GM23338 (cell line): Measurements from ENCODE around the gene ITGB2. TPM values are rescaled to one million over a fixed set of nuclear protein-coding genes. Genes with fewer than 3 reads are reported as not detected.
"Not testable (repeated sequence)": the region's sequence is repeated elsewhere in the genome, so short reads cannot be mapped to it uniquely, and the experiment has no call there.

Experiments used
- ATAC-seq: fragments of 200-7000 bp; cut with Tn5 transposase; 3 replicates; pipeline ENCODE4 v1.9.1; 2020
- DNase-seq: peaks from one replicate; pipeline ENCODE4 v3.0.0-alpha.2; 2015; ENCODE audit warnings: low spot score
- H2AFZ ChIP-seq: fragments of 200-600 bp; sonication (generic); 2 replicates; pipeline ENCODE4 v1.8.0; 2016; ENCODE audit warnings: antibody characterized with exemption, mild to moderate bottlenecking, moderate library complexity
- H3F3A ChIP-seq: fragments of 200-600 bp; sonication (generic); replicated peaks from 2 replicates; pipeline ENCODE4 v1.8.0; 2017; ENCODE audit warnings: antibody characterized with exemption, mixed run types, low read depth
- H3K27ac ChIP-seq: fragments of 200-600 bp; sonication (generic); 2 replicates; pipeline ENCODE4 v1.6.1; 2016; ENCODE audit warnings: low read depth
- H3K27me3 ChIP-seq: fragments of 200-600 bp; sonication (generic); 2 replicates; pipeline ENCODE4 v1.8.0; 2016; ENCODE audit warnings: mild to moderate bottlenecking, mixed run types, moderate library complexity; ENCODE audit not compliant: insufficient read depth
- H3K36me3 ChIP-seq: fragments of 200-600 bp; sonication (generic); 2 replicates; pipeline ENCODE4 v1.8.0; 2016; ENCODE audit warnings: mild to moderate bottlenecking; ENCODE audit not compliant: insufficient read depth
- H3K4me1 ChIP-seq: fragments of 200-600 bp; sonication (generic); 2 replicates; pipeline ENCODE4 v1.8.0; 2016; ENCODE audit warnings: mild to moderate bottlenecking, moderate library complexity; ENCODE audit not compliant: insufficient read depth
- H3K4me2 ChIP-seq: fragments of 200-600 bp; sonication (generic); 2 replicates; pipeline ENCODE4 v1.7.1; 2017; ENCODE audit warnings: mixed run types
- H3K4me3 ChIP-seq: fragments of 200-600 bp; sonication (generic); 2 replicates; pipeline ENCODE4 v1.6.1; 2016; ENCODE audit warnings: mixed run types
- H3K79me2 ChIP-seq: fragments of 200-600 bp; sonication (generic); replicated peaks from 2 replicates; pipeline ENCODE4 v1.8.0; 2017; ENCODE audit warnings: mild to moderate bottlenecking; ENCODE audit not compliant: insufficient read depth
- H3K9me2 ChIP-seq: fragments of 200-600 bp; sonication (generic); 2 replicates; pipeline ENCODE4 v1.8.0; 2017; ENCODE audit not compliant: insufficient read depth
- H4K20me1 ChIP-seq: fragments of 200-600 bp; sonication (generic); replicated peaks from 2 replicates; pipeline ENCODE4 v1.8.0; 2017; ENCODE audit warnings: mild to moderate bottlenecking; ENCODE audit not compliant: insufficient read depth
- H3K27ac Mint-ChIP-seq: 2 replicates; pipeline ENCODE4 v1.8.0; 2020; ENCODE audit warnings: inconsistent platforms, mild to moderate bottlenecking, moderate library complexity, mixed read lengths
- H3K27me3 Mint-ChIP-seq: 3 replicates; pipeline ENCODE4 v1.8.0; 2022; ENCODE audit warnings: low read depth, mild to moderate bottlenecking, moderate library complexity, mixed read lengths, inconsistent platforms; ENCODE audit not compliant: insufficient read depth, poor library complexity
- H3K36me3 Mint-ChIP-seq: 3 replicates; pipeline ENCODE4 v1.8.0; 2021; ENCODE audit warnings: low read depth, mild to moderate bottlenecking, inconsistent platforms, moderate library complexity, mixed read lengths
- H3K4me1 Mint-ChIP-seq: 3 replicates; pipeline ENCODE4 v1.8.0; 2020; ENCODE audit warnings: mild to moderate bottlenecking, inconsistent platforms, mixed read lengths
- H3K4me3 Mint-ChIP-seq: 3 replicates; pipeline ENCODE4 v1.8.0; 2021; ENCODE audit warnings: moderate library complexity, mild to moderate bottlenecking, inconsistent platforms, mixed read lengths
- H3K9me3 Mint-ChIP-seq: 3 replicates; pipeline ENCODE4 v1.8.0; 2020; ENCODE audit warnings: moderate library complexity, mild to moderate bottlenecking, inconsistent platforms, mixed read lengths
- JUNB ChIP-seq: IDR thresholded peaks from one replicate; pipeline ENCODE4 v1.6.1; 2016; ENCODE audit warnings: antibody characterized with exemption; ENCODE audit not compliant: unreplicated experiment
- NANOG ChIP-seq: IDR thresholded peaks from 2 replicates; pipeline ENCODE4 v1.6.1; 2016; ENCODE audit warnings: antibody characterized with exemption, borderline replicate concordance
- POLR2AphosphoS5 ChIP-seq: IDR thresholded peaks from 2 replicates; pipeline ENCODE4 v1.6.1; 2016; ENCODE audit warnings: antibody characterized with exemption, low read depth
- ZNF331 ChIP-seq: fragments of 250-450 bp; sonication (Bioruptor Pico); IDR thresholded peaks from 2 replicates; pipeline ENCODE4 v1.5.0; 2020; ENCODE audit warnings: low read depth, mild to moderate bottlenecking, moderate library complexity
- polyA plus RNA-seq: library from polyadenylated mRNA; unstranded; fragments of >200 nt; fragmentation: Nextera tagmentation; extraction: Ambion mirVana; gene quantifications from 2 replicates; pipeline ENCODE4 v1.2.1, GENCODE V29; 2016
- total RNA-seq: library from RNA; depleted of rRNA; stranded (reverse); fragments of >200 nt; shearing (Covaris generic); gene quantifications from 2 replicates; pipeline ENCODE4 v1.2.3, GENCODE V29; 2014
- TF ChIP-seq, protein P1 (sequence below): fragments of 250-450 bp; sonication (Bioruptor Pico); IDR thresholded peaks from 2 replicates; pipeline ENCODE4 v1.5.0; 2020; ENCODE audit warnings: mild to moderate bottlenecking, moderate library complexity
- TF ChIP-seq, protein P2 (sequence below): IDR thresholded peaks from one replicate; pipeline ENCODE4 v1.6.1; 2018; ENCODE audit warnings: antibody characterized with exemption; ENCODE audit not compliant: unreplicated experiment

Gene ITGB2
- total and polyA plus RNA-seq, 2 experiments from 2014 or later: 0.44 to 0.63 TPM

DNA sequence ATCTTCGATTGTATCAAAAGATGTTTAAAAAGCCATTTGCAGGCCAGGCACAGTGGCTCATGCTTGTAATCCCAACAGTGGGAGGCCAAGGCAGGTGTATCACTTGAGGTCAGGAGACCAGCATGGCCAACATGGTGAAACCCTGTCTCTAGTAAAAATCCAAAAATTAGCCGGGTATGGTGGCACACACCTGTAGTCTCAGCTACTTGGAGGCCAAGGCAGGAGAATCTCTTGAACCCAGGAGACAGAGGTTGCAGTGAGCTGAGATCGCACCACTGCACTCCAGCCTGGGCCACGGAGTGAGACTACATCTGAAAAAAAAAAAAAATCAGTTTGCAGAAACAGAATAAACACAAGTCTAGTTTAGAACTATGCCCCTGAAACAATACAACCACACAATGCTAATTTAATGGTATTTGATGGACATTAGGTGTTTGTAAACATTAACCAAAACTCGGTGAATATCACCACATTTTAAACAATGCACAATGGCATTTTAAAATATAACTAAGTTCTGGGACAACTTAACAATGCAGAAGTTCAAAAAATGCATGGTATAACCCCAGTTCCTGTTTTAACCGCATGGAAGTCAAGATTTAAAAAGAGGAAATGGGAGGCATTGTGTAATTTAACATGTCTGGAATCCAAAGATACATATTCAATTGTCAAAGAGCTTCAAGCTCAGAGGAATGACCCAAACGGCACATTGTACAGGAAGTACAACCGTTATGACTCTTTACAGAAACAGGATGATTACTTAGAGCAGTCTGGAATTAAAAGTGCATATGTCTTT, 40.1 kb downstream of the ITGB2 start (continued):
- TF ChIP-seq, protein P1, sequence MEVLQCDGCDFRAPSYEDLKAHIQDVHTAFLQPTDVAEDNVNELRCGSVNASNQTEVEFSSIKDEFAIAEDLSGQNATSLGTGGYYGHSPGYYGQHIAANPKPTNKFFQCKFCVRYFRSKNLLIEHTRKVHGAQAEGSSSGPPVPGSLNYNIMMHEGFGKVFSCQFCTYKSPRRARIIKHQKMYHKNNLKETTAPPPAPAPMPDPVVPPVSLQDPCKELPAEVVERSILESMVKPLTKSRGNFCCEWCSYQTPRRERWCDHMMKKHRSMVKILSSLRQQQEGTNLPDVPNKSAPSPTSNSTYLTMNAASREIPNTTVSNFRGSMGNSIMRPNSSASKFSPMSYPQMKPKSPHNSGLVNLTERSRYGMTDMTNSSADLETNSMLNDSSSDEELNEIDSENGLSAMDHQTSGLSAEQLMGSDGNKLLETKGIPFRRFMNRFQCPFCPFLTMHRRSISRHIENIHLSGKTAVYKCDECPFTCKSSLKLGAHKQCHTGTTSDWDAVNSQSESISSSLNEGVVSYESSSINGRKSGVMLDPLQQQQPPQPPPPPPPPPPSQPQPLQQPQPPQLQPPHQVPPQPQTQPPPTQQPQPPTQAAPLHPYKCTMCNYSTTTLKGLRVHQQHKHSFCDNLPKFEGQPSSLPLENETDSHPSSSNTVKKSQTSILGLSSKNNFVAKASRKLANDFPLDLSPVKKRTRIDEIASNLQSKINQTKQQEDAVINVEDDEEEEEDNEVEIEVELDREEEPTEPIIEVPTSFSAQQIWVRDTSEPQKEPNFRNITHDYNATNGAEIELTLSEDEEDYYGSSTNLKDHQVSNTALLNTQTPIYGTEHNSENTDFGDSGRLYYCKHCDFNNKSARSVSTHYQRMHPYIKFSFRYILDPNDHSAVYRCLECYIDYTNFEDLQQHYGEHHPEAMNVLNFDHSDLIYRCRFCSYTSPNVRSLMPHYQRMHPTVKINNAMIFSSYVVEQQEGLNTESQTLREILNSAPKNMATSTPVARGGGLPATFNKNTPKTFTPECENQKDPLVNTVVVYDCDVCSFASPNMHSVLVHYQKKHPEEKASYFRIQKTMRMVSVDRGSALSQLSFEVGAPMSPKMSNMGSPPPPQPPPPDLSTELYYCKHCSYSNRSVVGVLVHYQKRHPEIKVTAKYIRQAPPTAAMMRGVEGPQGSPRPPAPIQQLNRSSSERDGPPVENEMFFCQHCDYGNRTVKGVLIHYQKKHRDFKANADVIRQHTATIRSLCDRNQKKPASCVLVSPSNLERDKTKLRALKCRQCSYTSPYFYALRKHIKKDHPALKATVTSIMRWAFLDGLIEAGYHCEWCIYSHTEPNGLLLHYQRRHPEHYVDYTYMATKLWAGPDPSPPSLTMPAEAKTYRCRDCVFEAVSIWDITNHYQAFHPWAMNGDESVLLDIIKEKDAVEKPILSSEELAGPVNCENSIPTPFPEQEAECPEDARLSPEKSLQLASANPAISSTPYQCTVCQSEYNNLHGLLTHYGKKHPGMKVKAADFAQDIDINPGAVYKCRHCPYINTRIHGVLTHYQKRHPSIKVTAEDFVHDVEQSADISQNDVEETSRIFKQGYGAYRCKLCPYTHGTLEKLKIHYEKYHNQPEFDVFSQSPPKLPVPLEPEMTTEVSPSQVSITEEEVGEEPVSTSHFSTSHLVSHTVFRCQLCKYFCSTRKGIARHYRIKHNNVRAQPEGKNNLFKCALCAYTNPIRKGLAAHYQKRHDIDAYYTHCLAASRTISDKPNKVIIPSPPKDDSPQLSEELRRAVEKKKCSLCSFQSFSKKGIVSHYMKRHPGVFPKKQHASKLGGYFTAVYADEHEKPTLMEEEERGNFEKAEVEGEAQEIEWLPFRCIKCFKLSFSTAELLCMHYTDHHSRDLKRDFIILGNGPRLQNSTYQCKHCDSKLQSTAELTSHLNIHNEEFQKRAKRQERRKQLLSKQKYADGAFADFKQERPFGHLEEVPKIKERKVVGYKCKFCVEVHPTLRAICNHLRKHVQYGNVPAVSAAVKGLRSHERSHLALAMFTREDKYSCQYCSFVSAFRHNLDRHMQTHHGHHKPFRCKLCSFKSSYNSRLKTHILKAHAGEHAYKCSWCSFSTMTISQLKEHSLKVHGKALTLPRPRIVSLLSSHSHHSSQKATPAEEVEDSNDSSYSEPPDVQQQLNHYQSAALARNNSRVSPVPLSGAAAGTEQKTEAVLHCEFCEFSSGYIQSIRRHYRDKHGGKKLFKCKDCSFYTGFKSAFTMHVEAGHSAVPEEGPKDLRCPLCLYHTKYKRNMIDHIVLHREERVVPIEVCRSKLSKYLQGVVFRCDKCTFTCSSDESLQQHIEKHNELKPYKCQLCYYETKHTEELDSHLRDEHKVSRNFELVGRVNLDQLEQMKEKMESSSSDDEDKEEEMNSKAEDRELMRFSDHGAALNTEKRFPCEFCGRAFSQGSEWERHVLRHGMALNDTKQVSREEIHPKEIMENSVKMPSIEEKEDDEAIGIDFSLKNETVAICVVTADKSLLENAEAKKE (CRISPR knock-in tag): no peak
- no peak for TF ChIP-seq NANOG
- TF ChIP-seq JUNB: no peak
- TF ChIP-seq POLR2AphosphoS5: no peak
- TF ChIP-seq ZNF331 (CRISPR knock-in tag): no peak
- TF ChIP-seq, protein P2, sequence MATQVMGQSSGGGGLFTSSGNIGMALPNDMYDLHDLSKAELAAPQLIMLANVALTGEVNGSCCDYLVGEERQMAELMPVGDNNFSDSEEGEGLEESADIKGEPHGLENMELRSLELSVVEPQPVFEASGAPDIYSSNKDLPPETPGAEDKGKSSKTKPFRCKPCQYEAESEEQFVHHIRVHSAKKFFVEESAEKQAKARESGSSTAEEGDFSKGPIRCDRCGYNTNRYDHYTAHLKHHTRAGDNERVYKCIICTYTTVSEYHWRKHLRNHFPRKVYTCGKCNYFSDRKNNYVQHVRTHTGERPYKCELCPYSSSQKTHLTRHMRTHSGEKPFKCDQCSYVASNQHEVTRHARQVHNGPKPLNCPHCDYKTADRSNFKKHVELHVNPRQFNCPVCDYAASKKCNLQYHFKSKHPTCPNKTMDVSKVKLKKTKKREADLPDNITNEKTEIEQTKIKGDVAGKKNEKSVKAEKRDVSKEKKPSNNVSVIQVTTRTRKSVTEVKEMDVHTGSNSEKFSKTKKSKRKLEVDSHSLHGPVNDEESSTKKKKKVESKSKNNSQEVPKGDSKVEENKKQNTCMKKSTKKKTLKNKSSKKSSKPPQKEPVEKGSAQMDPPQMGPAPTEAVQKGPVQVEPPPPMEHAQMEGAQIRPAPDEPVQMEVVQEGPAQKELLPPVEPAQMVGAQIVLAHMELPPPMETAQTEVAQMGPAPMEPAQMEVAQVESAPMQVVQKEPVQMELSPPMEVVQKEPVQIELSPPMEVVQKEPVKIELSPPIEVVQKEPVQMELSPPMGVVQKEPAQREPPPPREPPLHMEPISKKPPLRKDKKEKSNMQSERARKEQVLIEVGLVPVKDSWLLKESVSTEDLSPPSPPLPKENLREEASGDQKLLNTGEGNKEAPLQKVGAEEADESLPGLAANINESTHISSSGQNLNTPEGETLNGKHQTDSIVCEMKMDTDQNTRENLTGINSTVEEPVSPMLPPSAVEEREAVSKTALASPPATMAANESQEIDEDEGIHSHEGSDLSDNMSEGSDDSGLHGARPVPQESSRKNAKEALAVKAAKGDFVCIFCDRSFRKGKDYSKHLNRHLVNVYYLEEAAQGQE: no peak

DNA sequence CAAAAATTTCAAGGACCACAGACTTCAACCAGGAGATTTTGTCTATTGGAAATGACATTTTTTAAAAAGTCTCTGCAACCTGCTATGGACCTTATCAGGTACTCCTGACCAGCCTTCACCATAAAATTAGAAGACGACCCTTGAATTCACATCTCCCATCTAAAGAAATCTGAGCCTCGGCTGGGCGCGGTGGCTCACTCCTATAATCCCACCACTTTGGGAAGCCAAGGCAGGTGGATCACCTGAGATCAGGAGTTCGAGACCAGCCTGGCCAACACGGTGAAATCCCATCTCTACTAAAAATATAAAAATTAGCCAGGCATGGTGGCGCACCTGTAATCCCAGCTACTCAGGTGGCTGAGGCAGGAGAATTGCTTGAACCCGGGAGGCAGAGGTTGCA, 41.5 kb downstream of the ITGB2 start:
- not testable (repeated sequence) for ATAC-seq, H3K9me3 Mint-ChIP-seq, DNase-seq, H3K4me2 ChIP-seq, H3K79me2 ChIP-seq, H3K4me1 ChIP-seq, H3K4me3 ChIP-seq, H3K4me3 Mint-ChIP-seq, H3K9me2 ChIP-seq, H3K36me3 Mint-ChIP-seq, H4K20me1 ChIP-seq, H2AFZ ChIP-seq, H3K27ac ChIP-seq, H3K27ac Mint-ChIP-seq, H3K36me3 ChIP-seq, H3K4me1 Mint-ChIP-seq, H3F3A ChIP-seq
- H3K27me3 ChIP-seq: peaks cover 25% of the 10 kb centered on the region
- H3K27me3 Mint-ChIP-seq: peaks cover 24% of the 10 kb centered on the region
